Stimulated activated CD8-positive, alpha-beta memory T cell treated with anti-CD3 and anti-CD28 coated beads, Interleukin-4, amount 100 ng/mL, for 1 hour (primary cell): ENCODE data around the gene PTBP1.

Experiments used
- DNase-seq, 2 donors: peaks; one replicate each; pipeline ENCODE4 v3.0.0-alpha.2; 2020; ENCODE audit warnings: low read depth in 2 of 2, low spot score in 1 of 2

The PTBP1 gene

DNA sequence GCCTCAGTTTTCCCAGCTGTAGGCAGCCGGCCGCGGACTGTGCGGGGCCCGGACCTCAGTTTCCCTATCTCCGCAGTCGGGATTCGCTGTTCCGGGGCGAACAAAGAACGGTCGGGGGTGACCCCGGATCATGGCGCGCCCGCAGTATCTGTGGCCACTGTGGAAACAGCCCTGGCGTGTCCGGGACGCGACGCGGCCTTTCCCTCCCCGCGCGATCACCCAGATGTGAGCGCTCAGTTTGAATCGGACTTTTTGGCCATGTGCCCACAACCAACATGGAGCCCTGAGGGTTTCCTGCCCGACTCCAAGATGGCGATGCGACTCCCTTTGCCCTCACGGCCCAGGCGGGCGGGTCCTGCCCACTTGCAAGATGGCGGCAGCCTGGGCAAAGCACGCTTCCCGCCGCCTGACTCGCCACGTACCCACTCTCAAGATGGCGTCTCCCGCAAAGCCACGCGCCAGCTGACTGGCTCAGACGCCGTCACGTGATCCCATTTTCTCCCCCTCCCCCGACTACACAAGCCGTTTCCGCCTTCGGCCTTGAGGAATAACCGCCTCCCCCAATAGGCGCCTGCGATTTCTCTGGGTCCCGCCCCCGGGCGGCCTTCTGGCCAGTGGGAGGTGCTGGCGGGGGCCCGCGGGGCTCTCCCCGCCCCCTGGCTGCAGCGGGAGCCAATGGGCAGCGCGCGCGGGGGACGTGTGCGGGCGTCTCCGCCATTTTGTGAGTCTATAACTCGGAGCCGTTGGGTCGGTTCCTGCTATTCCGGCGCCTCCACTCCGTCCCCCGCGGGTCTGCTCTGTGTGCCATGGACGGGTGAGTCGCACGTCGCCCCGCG, at the start of gene PTBP1:
Gene PTBP1 (plus strand): TSS at position 761 of the 836 bp plus-strand sequence. CDS start 46 bp downstream, at position 807.
- DNase-seq = peak; percentile 95 to 99

DNA sequence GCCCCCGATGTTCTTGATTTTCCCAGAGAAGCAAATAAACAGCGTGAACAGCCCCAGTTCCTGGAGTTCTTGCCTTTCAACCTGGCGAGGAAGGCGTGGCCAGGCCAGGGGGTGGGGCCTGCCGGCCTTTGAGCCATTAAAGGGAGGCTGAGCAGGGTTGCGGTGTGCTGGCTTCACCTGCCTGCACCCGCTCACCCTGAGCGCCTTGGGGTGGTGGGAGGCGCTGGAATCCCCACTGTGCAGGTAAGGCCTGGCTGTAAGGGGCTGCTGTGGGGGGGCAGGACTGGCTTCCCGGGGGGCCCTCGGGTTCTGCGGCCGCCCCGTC, 49.0 kb upstream of the PTBP1 start:
- DNase-seq = no peak

DNA sequence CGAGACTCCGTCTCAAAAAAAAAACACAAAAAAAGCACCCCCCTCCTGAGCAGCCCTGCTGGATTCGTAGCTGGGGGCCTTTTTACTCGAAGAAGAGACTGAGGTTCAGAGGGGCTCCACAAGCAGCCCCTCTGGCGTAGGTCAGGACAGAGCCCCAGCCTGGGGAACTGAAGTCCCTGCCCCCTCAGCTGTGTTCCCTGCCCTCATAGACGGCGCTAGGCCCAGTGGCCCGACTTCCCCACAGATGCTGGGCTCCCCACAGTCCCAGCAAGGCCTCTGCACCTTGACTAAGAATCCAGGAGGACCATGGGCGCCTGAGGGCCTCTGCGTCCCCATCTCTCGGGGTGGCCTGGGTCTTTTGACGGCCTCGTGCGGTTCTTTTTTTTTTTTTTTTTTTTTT, 47.4 kb upstream of the PTBP1 start:
- DNase-seq = no peak

DNA sequence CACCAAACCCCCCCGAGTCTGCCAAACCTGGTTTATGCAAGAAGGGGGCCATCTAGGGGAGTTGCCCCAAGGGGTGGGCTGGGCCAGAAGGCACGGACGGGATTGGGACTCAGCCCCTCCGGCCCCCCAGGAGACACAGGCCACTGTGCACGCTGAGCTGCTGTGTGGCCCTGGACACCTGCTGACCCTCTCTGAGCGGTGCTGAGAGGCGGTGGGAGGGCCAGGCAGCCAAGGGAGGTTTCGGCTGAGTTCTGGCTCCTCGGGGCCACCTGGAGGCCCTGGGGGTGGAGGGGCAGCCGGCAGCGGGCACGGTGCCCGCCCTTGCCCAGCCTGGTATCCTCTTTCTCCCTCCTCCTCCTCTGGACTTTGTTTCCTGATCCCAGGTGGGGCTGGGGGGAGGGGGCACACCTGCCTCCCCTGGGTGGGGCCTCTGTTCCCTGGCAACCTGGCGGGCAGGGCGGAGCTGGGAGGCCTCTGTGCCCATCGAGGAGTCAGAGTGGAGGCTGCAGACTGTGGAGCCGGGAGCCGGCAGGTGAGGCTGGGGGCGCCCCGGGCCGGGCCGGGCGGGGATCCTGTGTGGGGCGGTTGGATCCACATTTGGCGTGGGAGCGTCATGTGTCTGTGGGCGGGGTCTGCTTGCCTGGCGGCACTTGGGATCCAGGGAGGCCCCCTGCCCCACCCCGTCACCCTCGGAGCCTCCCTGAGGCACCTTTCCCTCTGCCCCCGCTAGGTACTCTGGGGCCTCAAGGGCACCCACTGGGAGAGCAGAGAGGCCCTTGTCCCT, 46.4 kb upstream of the PTBP1 start, which contains the start of gene MISP:
Gene MISP (plus strand): TSS at position 473 of the 784 bp plus-strand sequence. CDS start 5,835 bp downstream, outside the sequence.
- no peak for DNase-seq

DNA sequence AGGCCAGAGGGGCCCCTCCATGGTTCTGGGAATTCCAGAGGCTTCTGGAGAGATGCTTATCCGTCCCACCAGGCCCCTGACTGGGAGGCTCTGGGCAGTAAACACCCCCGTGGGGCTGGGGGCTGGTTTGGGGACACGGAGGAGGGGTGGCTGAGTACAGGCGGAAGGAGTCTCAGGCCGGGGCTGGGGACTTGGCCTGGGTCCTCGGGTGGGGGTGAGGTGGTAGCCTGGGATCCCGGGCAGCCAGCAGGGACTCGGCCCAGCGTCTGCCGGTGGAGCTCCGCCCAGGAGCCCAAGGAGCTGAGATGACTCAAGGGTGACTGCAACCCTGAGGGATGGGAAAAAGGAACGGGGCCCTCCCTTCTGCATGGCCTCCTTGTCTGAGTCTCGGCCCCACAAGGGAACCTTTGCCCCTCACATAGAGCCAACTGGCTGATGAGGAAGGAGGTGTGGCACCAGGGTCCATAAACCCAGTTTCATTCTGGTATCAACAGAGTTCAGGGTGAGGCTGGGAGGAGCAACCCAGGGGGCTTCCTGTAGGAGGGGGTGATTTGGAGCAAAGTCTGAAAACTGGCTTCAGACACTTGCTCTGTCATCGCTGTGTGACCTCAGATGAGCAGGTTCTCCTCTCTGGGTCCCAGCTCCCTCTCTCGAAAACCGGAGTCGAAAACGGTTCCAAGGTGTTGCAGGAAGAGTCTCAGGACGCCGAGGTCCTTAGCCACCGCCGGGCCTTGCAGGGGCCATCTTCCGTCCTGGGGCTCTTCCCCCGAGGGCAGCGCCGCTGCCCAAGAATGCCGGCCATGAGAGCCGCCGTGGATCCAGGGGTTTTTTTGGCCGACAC, 45.5 kb upstream of the PTBP1 start:
- DNase-seq = no peak

DNA sequence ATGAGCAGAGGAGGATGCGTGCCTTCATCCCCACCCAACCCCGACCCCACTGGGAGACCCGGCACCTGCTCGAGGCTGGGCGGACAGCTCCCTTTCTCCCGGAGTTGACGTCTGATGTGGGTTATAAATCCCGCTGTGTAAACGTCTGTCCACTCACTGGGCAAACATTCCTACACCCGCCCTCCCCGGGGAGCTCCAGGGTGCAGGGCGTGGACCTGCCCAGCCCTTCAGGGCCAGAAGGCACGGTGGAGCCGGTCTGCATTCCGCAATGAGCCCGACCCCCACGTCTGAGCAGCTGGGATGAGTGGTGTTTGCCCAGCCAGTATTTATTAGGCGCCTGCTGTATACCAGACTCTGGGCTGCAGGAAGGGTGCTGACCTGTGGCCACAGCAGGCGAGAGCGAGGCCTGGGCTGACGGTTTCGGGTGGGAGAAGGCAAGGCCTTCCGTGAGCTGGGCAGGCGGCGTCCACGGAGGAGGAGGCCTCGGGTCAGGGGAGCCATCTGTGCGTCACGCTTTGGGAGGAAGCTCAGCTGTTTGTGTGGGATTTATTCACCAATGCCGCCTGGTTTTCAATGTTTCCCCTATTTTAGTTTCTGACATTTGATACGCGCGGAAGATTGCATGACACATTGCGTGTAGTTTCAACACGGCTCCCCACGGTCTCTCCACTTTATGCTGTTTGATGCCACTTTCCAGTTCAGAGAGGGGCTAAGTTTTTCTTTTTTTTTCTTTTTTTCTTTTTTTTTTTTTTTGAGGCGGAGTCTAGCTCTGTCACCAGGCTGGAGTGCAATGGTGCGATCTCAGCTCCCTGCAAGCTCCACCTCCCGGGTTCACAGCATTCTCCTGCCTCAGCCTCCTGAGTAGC, 44.4 kb upstream of the PTBP1 start:
- DNase-seq = no peak

DNA sequence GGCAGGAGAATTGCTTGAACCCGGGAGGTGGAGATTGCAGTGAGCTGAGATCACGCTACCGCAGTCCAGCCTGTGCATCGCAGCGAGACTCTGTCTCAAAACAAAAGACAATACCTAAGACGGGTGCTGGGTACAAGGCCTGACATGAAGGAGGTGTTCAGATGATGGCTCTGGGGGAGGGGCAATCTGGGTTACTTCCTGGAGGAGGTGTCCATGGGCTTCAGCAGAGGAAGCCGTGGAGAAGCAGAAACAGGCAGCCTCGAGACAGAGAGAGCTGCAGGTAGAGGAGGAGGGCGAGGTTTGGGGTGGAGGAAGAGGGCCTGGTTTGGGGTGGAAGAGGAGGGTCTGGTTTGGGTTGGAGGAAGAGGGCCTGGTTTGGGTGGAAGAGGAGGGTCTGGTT, 42.7 kb upstream of the PTBP1 start:
- DNase-seq = no peak

DNA sequence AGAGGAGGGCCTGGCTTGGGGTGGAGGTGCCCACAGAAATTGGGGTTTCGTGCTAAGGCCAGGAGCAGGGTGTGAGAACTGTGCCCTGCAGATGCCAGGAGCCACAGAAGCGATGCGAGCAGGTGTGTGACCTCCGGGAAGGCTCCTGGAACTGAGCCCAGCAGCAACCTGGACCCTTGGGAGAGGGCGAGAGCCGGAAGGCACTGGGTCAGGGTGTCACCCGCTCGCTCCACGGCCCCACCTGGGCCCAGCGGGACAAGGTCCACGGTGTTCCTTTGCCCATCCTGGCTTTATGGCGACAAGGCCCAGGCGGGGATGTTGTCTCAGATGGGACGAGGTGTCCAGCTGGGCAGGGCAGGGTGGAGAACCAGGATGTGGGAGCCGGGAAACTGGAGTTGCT, 42.2 kb upstream of the PTBP1 start:
- DNase-seq = no peak

DNA sequence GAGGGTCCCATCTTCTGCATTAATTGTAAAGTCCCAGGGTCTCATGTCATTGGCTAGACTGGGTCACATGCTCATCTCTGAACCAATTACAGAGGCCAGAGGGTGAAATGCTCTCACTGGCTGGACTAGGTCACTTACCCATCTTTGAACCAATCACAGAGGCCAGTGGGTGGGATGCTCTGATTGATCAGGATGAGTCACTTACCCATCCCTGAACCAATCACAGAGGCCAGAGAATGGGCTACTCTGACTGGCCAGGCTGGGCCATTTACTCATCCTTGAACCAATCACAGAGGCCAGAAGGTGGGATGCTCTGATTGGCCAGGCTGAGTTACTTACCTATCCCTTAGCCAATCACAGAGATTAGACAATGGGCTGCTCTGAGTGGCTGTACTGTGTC, 41.0 kb upstream of the PTBP1 start:
- no peak for DNase-seq

DNA sequence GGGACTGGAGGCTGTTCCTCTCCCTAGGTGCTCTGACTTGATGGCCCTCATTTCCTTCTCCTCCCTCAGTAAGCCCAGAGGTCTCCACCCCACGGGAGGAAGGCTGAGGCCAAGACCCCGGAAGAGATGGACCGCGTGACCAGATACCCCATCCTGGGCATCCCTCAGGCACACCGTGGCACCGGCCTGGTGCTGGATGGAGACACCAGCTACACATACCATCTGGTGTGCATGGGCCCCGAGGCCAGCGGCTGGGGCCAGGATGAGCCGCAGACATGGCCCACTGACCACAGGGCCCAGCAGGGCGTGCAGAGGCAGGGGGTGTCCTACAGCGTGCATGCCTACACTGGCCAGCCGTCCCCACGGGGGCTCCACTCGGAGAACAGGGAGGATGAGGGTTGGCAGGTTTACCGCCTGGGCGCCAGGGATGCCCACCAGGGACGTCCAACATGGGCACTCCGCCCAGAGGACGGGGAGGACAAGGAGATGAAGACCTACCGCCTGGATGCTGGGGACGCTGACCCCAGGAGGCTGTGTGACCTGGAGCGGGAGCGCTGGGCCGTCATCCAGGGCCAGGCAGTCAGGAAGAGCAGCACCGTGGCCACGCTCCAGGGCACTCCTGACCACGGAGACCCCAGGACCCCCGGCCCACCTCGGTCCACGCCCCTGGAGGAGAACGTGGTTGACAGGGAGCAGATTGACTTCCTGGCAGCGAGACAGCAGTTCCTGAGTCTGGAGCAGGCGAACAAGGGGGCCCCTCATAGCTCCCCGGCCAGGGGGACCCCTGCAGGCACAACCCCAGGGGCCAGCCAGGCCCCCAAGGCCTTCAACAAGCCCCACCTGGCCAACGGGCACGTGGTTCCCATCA, 40.2 kb upstream of the PTBP1 start:
- DNase-seq = no peak

DNA sequence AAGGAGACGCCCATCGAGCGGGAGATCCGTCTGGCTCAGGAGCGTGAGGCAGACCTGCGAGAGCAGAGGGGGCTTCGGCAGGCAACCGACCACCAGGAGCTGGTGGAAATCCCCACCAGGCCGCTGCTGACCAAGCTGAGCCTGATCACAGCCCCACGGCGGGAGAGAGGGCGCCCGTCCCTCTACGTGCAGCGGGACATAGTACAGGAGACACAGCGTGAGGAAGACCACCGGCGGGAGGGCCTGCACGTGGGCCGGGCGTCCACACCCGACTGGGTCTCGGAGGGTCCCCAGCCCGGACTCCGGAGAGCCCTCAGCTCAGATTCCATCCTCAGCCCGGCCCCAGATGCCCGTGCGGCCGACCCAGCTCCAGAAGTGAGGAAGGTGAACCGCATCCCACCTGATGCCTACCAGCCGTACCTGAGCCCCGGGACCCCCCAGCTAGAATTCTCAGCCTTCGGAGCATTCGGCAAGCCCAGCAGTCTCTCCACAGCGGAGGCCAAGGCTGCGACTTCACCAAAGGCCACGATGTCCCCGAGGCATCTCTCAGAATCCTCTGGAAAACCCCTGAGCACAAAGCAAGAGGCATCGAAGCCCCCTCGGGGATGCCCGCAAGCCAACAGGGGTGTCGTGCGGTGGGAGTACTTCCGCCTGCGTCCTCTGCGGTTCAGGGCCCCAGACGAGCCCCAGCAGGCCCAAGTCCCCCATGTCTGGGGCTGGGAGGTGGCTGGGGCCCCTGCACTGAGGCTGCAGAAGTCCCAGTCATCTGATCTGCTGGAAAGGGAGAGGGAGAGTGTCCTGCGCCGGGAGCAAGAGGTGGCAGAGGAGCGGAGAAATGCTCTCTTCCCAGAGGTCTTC, 39.2 kb upstream of the PTBP1 start:
- no peak for DNase-seq

DNA sequence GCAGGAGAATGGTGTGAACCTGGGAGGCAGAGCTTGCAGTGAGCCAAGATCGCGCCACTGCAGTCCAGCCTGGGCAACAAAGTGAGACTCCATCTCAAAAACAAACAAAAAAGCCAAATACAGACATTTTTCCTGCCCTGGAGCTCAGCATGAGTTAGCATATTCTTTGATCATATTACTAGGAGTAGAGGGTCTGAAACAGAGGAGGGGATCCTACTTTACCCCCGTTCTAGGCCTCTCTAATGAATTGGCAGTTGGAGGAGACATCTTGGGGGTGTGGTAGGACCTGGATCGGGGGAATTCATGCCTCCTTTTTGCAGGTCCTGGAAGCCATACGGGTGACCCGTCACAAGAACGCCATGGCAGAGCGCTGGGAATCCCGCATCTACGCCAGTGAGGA, 34.1 kb upstream of the PTBP1 start:
- no peak for DNase-seq

DNA sequence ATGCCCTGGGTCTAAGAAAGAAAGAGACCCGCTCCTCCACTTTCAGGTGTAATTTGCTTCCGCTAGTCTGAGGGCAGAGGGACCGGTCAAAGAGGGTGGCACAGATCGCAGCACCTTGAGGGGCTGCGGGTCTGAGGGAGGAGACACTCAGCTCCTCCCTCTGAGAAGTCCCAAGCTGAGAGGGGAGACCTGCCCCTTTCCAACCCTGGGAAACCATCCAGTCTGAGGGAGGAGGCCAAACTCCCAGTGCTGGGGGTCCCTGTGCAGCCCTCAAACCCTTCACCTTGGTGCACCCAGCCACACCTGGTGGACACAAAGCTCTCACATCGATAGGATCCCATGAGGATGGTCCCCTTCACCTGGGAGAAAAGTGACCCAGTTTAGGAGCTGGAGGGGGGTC, 33.4 kb upstream of the PTBP1 start:
- DNase-seq = no peak

DNA sequence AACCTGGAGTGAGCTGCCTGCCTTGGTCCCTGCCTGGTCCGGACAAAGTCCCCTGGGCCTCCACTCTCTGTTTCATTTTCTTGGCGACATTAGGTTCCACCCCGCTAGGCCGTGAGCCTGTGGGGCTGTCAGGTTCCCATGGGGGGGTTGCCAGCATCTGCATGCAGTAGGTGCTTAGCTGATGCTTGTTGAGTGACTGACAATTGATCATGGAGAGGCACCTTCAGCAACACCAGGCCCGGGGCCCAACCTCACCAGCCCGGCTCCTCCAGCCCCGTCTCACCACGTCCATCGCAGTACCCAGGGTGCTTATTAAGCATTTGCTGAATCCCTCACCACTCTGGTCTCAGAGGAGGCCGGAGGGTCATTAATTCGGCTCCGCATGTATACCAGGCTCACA, 33.0 kb upstream of the PTBP1 start:
- no peak for DNase-seq

DNA sequence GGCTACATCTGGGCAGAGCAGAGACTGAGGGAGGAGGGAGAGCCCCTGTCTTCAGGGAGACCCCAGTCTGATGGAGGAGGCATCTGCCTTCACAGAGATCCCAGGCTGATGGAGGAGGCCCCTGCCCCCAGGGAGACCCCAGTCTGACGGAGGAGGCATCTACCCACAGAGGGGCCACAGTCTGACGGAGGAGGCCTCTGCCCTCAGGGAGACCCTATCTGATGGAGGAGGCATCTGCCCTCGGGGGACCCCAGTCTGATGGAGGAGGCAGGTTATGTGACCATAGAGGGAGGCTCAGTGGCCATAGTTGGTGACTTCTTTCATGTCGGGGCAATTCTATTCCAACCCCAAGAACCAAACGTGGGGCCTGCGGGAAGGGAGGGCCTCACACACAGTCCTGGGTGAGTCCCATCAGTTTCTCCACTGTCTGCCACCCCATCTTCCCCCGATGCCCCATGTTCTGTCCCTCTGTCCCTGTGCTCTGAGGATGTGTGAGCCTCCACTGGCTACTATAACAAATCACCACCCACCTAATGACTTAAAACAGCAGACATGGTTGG, 32.0 kb upstream of the PTBP1 start:
- DNase-seq = no peak

DNA sequence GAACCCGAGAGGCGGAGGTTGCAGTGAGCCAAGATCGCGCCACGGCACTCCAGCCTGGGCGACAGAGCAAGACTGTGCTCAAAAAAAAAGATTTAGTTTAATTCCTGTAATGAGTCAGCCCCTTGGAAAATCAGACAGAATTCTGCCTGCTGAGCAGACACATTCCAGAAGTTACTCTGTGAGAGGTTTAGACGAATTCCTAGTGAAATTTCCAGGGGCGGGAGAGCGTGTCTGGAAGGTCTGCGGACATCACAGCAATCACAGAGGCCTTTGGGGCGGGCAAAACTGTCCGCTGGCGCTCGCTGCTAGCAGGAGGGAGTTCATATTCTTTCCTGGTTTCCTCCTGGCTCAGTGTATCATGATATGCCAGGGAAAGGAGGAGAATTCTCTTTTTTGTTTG, 28.8 kb upstream of the PTBP1 start:
- DNase-seq = no peak

DNA sequence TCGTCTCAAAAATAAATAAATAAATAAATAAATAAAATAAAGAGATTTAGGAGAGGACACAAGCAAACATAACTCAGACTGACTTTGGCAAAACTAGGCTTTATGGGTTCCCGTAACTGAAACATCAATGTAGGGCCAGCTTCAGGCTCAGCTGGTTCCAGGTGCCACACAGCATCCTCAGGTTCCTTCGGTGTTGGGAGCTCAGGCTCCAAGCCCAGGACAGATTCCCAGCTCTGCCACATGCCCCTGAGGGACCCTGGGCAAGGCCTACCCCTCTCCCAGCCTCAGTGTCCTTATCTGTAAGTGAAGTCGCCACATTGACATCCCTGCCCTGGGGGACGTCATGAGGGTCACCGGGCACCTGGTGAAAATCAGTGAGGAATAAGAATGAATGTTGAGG, 27.6 kb upstream of the PTBP1 start:
- DNase-seq = no peak

DNA sequence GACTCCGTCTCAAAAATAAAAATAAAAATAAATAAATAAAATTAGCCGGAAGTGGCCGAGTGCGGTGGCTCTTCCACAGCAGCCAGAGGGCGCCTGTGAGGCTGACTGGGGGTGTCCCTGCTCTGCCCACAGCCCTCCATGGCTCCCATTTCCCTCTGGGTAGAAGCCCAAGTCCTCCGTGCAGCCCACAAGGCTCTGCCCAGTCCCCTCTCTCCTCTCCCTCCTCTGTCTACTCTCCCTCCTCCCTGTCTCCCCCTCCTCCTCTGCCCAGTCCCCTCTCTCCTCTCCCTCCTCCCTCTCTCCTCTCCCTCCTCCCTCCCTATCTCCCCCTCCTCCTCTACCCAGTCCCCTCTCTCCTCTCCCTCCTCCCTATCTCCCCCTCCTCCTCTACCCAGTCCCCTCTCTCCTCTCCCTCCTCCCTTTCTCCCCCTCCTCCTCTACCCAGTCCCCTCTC, 25.9 kb upstream of the PTBP1 start:
- no peak for DNase-seq
